ENCODE data around the gene GRM5. TPM values are rescaled to one million over a fixed set of nuclear protein-coding genes. Genes with fewer than 3 reads are reported as not detected.

Gene GRM5
- total RNA-seq, 1 donor from 2014 or later = 0.17 TPM

DNA sequence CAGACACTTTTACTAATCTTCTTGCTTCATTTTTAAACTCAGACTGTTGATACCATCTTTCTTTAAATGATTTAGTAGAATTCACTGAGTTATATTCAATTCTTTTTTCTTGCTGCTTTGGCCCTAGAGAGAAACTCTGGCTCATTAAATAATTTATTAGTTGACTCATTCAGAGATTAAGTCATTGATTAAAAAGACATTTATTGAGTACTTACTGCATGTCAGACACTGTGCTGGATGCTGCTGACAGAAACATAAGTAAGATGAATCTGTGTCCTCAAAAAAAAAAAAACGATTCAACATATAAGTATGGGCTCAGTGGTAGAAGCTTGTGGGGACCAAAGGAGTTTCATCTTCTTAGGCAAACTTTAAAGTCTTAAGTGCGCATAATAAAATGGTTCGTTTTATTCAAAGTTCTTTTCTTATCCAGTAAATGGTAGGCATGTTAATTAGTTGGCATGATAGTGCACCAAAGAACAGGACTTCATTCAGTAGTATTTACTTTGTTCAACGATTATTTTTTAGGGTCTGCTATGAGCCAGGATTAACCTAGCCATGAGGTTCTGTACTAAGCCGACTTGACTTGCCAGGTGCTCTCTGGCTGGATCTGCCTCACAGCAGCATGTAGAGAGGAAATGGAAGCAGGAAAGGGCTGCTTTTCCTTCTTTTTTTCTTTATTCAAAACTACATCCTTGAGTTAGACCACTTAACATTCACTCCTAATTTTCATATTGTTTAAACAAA is 447.3 kb downstream of the GRM5 start:
- TF ChIP-seq, protein P1, sequence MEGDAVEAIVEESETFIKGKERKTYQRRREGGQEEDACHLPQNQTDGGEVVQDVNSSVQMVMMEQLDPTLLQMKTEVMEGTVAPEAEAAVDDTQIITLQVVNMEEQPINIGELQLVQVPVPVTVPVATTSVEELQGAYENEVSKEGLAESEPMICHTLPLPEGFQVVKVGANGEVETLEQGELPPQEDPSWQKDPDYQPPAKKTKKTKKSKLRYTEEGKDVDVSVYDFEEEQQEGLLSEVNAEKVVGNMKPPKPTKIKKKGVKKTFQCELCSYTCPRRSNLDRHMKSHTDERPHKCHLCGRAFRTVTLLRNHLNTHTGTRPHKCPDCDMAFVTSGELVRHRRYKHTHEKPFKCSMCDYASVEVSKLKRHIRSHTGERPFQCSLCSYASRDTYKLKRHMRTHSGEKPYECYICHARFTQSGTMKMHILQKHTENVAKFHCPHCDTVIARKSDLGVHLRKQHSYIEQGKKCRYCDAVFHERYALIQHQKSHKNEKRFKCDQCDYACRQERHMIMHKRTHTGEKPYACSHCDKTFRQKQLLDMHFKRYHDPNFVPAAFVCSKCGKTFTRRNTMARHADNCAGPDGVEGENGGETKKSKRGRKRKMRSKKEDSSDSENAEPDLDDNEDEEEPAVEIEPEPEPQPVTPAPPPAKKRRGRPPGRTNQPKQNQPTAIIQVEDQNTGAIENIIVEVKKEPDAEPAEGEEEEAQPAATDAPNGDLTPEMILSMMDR (conservative IDR thresholded peaks at IDR 0.05) = no peak
- no peak for DNase-seq (ENCODE audit: extremely low spot score, unreplicated experiment)
- H3K4me3 Mint-ChIP-seq = no peak overlapping the region
- H3K9me3 Mint-ChIP-seq = no peaks in the 10 kb centered on the region
- peaks cover 11% of the 10 kb centered on the region for H3K27me3 Mint-ChIP-seq
- H3K4me1 Mint-ChIP-seq (ENCODE audit: unreplicated experiment) = peaks cover 11% of the 10 kb centered on the region
- H3K27ac Mint-ChIP-seq = no peak overlapping the region
- no peaks in the 10 kb centered on the region for H3K36me3 Mint-ChIP-seq

DNA sequence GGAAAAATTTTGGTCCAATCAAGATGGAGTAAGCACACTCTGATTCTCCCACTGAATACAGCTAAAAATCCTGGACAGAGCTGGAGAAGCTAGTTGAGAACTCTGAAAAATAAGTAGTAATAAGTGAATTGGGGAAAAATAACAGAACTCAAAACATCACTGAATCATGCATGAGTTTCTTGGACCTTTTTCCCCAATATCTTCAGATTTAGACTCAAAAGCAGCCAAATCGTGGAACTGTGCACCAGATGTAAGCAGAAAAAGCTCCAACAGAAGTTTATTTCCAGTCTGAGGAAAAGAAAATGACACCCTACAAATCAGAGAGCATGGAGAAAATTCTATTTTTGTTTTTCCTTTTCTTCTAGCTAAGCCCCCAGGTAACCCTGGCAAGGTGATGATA is 448.6 kb downstream of the GRM5 start:
- Mint-ChIP-seq H3K27me3 (peaks cover 15% of the 10 kb centered on the region), H3K9me3 (no peaks in the 10 kb centered on the region), H3K27ac (no peak overlapping the region), H3K36me3 (no peaks in the 10 kb centered on the region), H3K4me3 (no peak overlapping the region), H3K4me1 (ENCODE audit: unreplicated experiment) (peaks cover 11% of the 10 kb centered on the region)
- DNase-seq (ENCODE audit: extremely low spot score, unreplicated experiment) = no peak
- TF ChIP-seq, protein P1 (conservative IDR thresholded peaks at IDR 0.05) = no peak

DNA sequence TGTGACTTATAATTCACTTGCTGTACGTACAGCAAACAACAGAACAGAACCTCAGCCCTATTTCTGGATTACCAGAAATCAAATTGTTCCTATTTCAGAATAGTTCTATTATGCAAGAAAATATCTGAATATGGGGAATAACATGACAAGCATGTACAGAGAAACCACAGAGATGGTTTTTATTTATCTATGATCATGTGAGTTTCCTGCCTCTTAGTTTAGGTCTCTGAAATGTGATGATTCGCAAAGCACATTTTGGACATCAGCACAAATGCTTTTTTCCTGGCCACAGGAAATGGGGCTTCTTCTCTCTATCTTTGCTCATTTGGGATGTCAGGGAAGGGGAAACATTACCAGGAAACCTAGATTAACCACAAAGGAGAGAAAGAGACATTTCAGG is 461.5 kb downstream of the GRM5 start:
- H3K27ac Mint-ChIP-seq = no peak overlapping the region
- H3K4me1 Mint-ChIP-seq (ENCODE audit: unreplicated experiment) = no peaks in the 10 kb centered on the region
- DNase-seq (ENCODE audit: extremely low spot score, unreplicated experiment) = no peak
- TF ChIP-seq, protein P1 (conservative IDR thresholded peaks at IDR 0.05) = no peak
- H3K36me3 Mint-ChIP-seq = no peaks in the 10 kb centered on the region
- no peaks in the 10 kb centered on the region for H3K9me3 Mint-ChIP-seq
- no peaks in the 10 kb centered on the region for H3K27me3 Mint-ChIP-seq
- no peak overlapping the region for H3K4me3 Mint-ChIP-seq

DNA sequence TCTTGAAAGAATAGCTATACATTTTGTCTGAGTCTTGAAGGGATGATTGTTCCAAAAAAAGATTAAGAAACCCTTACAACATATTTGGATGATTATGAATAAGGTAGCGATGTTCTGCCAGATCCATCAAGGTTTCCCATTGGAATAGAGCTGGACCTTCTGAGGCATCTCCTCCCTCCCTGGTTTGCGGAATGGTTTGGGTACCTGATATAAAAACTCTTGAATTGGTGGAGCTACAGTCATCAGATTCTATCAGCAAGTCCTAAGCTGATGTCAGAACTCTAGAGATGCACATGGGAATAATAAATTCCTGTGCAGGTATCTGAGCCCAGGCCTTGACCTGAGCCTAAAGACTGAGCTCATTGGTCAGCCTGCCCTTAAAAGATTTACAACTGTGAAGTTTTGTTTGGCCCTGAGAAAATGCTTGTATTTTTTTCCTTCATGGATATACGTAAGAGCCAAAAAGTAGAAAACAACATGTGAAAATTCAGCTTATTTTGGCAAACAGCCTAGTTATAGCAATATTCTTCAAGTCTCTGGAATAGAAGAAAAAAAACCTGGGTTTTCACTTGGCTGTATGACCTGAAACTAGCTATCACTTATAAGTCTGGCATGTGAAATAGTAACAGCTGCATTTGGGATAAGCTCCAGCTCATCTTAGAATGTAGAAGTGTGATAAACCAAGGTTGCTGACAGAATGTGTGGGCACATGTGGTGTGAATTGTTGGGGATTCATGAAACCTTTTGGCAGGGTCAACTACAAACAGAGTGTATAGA is 462.5 kb downstream of the GRM5 start:
- no peak for DNase-seq (ENCODE audit: extremely low spot score, unreplicated experiment)
- TF ChIP-seq, protein P1 (conservative IDR thresholded peaks at IDR 0.05) = no peak
- H3K4me1 Mint-ChIP-seq (ENCODE audit: unreplicated experiment) = no peaks in the 10 kb centered on the region
- no peak overlapping the region for H3K27ac Mint-ChIP-seq
- H3K36me3 Mint-ChIP-seq = no peaks in the 10 kb centered on the region
- no peaks in the 10 kb centered on the region for H3K27me3 Mint-ChIP-seq
- H3K4me3 Mint-ChIP-seq = no peak overlapping the region
- H3K9me3 Mint-ChIP-seq = no peaks in the 10 kb centered on the region

DNA sequence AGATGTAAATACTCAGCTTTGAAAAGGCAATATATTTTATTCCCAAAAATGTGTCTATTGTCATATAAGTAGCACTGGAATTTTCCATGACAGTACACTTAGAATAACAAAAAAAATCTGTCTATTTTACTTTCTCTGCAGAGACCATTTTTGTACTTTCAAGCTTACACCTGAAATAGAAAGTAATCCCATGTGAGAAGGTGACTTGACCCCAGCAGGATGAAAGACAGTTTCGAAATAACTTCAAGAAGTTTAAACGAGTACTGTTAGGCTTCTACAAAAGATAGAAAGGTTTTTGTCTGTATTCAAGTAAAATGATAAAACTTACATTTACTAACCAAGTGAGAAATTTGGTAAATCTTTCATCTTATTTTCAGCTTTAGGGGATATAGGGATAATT is 468.4 kb downstream of the GRM5 start:
- Mint-ChIP-seq H3K27ac (no peak overlapping the region), H3K9me3 (no peaks in the 10 kb centered on the region), H3K36me3 (no peaks in the 10 kb centered on the region), H3K27me3 (no peaks in the 10 kb centered on the region), H3K4me3 (no peak overlapping the region), H3K4me1 (ENCODE audit: unreplicated experiment) (no peaks in the 10 kb centered on the region)
- TF ChIP-seq, protein P1 (conservative IDR thresholded peaks at IDR 0.05) = no peak
- no peak for DNase-seq (ENCODE audit: extremely low spot score, unreplicated experiment)
